ENCODE data around the gene SKA1. TPM values are rescaled to one million over a fixed set of nuclear protein-coding genes. Genes with fewer than 3 reads are reported as not detected.
"Not testable (repeated sequence)": the region's sequence is repeated elsewhere in the genome, so short reads cannot be mapped to it uniquely, and the experiment has no call there.

Gene SKA1
- total RNA-seq, 2 experiments from 2014 or later: 29.4 to 32.2 TPM

DNA sequence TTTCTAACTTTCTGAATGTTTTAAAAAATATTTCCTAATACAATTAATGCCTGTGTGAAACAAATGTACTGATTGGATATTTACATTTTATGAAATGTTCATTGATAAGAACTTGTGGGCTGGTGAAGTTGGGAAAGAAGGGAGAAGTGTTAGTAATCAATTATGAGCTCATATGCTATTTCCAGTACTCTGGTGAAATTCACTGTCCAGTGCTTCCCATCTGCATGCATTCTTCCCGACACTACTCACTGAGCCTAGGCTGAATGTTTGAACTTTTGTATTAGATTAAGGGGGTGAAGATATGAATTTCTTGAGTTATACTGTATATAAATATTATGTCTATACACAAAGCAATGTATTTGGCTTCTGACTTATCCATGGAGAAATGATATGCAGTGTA lies 36.0 kb downstream of the SKA1 start:
- intact Hi-C loops (cut with micrococcal nuclease): no loop called here
- ChIA-PET POLR2A (interaction anchor here (0.6 kb wide), 1 partner anchor 1164 kb away, joined by 4 read pairs; no protein-coding TSS in a partner anchor), CTCF (interaction anchor here (1.0 to 2.3 kb wide), 2 partner anchors 19 to 54 kb away, joined by 3 to 11 read pairs; no protein-coding TSS in a partner anchor)
- Mint-ChIP-seq H3K4me1 (ENCODE audit: low read depth) (no peaks in the 10 kb centered on the region), H3K27ac (no peak overlapping the region), H3K9me3 (no peaks in the 10 kb centered on the region), H3K36me3 (ENCODE audit: low read depth) (no peaks in the 10 kb centered on the region), H3K4me3 (no peak overlapping the region), H3K27me3 (peaks cover 16% of the 10 kb centered on the region)
- TF ChIP-seq, protein P1, sequence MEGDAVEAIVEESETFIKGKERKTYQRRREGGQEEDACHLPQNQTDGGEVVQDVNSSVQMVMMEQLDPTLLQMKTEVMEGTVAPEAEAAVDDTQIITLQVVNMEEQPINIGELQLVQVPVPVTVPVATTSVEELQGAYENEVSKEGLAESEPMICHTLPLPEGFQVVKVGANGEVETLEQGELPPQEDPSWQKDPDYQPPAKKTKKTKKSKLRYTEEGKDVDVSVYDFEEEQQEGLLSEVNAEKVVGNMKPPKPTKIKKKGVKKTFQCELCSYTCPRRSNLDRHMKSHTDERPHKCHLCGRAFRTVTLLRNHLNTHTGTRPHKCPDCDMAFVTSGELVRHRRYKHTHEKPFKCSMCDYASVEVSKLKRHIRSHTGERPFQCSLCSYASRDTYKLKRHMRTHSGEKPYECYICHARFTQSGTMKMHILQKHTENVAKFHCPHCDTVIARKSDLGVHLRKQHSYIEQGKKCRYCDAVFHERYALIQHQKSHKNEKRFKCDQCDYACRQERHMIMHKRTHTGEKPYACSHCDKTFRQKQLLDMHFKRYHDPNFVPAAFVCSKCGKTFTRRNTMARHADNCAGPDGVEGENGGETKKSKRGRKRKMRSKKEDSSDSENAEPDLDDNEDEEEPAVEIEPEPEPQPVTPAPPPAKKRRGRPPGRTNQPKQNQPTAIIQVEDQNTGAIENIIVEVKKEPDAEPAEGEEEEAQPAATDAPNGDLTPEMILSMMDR (IDR thresholded peaks at IDR 0.05): no peak
- DNase-seq: no peak
- no peak for ATAC-seq

DNA sequence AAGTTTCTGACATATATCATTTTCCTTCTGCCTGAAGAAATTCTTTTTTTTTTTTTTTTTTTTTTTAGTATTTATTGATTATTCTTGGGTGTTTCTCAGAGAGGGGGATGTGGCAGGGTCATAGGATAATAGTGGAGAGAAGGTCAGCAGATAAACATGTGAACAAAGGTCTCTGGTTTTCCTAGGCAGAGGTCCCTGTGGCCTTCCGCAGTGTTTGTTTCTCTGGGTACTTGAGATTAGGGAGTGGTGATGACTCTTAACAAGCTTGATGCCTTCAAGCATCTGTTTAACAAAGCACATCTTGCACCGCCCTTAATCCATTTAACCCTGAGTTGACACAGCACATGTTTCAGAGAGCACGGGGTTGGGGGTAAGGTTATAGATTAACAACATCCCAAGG lies 42.0 kb downstream of the SKA1 start:
- ATAC-seq; H3K4me3 Mint-ChIP-seq; H3K4me1 Mint-ChIP-seq (ENCODE audit: low read depth); H3K36me3 Mint-ChIP-seq (ENCODE audit: low read depth); DNase-seq; H3K9me3 Mint-ChIP-seq; POLR2A ChIA-PET; intact Hi-C loops (cut with micrococcal nuclease); H3K27me3 Mint-ChIP-seq; H3K27ac Mint-ChIP-seq; CTCF ChIA-PET: not testable (repeated sequence)

DNA sequence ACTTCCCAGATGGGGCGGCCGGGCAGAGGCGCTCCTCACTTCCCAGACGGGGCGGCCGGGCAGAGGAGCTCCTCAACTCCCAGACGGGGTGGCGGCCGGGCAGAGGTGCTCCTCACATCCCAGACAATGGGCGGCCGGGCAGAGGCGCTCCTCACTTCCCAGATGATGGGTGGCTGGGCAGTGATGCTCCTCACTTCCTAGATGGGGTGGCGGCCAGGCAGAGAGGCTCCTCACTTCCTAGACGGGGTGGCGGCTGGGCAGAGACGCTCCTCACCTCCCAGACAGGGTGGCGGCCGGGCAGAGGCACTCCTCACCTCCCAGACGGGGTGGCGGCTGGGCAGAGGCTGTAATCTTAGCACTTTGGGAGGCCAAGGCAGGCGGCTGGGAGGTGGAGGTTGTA lies 42.9 kb downstream of the SKA1 start:
- CTCF ChIA-PET; DNase-seq; H3K27ac Mint-ChIP-seq; H3K4me3 Mint-ChIP-seq; POLR2A ChIA-PET; ATAC-seq; H3K27me3 Mint-ChIP-seq; H3K36me3 Mint-ChIP-seq (ENCODE audit: low read depth); H3K9me3 Mint-ChIP-seq; H3K4me1 Mint-ChIP-seq (ENCODE audit: low read depth); intact Hi-C loops (cut with micrococcal nuclease): not testable (repeated sequence)

DNA sequence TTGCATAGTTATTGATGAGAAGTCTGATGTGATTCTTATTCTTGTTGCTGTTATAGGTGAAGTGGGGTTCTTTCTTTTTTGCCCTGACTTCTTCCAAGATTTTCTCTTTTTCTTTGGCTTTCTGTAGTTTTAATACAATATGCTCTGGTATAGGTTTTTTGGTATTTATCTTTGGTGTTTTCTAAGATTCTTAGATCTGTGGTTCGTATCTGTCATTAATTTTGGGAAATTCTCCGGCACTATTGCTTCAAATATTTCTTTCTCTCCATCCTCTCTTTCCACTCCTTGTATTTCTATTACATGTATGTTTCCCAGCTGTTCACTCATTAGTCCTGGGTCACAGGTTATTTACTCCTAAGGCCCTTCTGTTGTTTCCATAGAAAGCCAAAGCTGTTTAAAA lies 43.8 kb downstream of the SKA1 start:
- no peak overlapping the region for H3K4me3 Mint-ChIP-seq
- H3K36me3 Mint-ChIP-seq (ENCODE audit: low read depth): no peaks in the 10 kb centered on the region
- H3K27ac Mint-ChIP-seq: no peak overlapping the region
- CTCF ChIA-PET: interaction anchor here (1.0 kb wide), 1 partner anchor 10 kb away, joined by 4 read pairs; no protein-coding TSS in a partner anchor
- POLR2A ChIA-PET: no interaction called here
- TF ChIP-seq, protein P1 (IDR thresholded peaks at IDR 0.05): no peak
- no peak for ATAC-seq
- H3K4me1 Mint-ChIP-seq (ENCODE audit: low read depth): no peaks in the 10 kb centered on the region
- intact Hi-C loops (cut with micrococcal nuclease): no loop called here
- H3K27me3 Mint-ChIP-seq: peaks cover 13% of the 10 kb centered on the region
- H3K9me3 Mint-ChIP-seq: no peaks in the 10 kb centered on the region
- no peak for DNase-seq

DNA sequence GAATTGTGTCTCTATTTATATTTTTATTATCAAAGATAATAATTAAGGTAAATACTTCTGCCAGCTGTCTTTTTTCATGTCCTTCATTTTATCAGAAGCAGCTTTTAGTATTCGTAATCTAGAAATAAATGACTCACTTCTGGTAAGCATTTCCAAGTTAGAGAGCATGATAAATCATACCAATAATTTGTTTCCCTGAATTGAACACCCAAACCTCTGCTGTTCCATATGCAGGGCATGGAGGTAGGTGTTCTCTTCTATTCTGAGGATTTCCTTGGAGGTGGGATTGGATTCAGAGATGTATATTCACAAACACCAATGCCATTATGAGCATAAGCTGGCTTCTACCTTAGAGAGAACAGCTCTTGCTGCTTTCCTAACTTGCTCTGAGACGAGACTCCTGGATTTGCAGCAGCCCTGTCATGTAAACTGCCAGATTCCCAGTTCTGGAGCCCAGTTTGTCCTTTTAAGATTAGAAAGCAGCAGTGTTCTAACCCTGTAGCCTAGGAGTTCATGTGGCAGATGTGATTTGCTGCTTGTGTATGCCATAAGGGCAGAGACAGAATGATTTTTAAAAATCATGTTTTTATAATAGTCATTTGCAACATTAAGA lies 47.5 kb downstream of the SKA1 start:
- POLR2A ChIA-PET: no interaction called here
- H3K36me3 Mint-ChIP-seq (ENCODE audit: low read depth): peaks cover 2% of the 10 kb centered on the region
- TF ChIP-seq, protein P1 (IDR thresholded peaks at IDR 0.05): no peak
- H3K4me3 Mint-ChIP-seq: no peak overlapping the region
- intact Hi-C loops (cut with micrococcal nuclease): no loop called here
- H3K27ac Mint-ChIP-seq: no peak overlapping the region
- no peak for DNase-seq
- no peak for ATAC-seq
- CTCF ChIA-PET: no interaction called here
- peaks cover 18% of the 10 kb centered on the region for H3K27me3 Mint-ChIP-seq
- no peaks in the 10 kb centered on the region for H3K4me1 Mint-ChIP-seq (ENCODE audit: low read depth)
- H3K9me3 Mint-ChIP-seq: peaks cover 6% of the 10 kb centered on the region

DNA sequence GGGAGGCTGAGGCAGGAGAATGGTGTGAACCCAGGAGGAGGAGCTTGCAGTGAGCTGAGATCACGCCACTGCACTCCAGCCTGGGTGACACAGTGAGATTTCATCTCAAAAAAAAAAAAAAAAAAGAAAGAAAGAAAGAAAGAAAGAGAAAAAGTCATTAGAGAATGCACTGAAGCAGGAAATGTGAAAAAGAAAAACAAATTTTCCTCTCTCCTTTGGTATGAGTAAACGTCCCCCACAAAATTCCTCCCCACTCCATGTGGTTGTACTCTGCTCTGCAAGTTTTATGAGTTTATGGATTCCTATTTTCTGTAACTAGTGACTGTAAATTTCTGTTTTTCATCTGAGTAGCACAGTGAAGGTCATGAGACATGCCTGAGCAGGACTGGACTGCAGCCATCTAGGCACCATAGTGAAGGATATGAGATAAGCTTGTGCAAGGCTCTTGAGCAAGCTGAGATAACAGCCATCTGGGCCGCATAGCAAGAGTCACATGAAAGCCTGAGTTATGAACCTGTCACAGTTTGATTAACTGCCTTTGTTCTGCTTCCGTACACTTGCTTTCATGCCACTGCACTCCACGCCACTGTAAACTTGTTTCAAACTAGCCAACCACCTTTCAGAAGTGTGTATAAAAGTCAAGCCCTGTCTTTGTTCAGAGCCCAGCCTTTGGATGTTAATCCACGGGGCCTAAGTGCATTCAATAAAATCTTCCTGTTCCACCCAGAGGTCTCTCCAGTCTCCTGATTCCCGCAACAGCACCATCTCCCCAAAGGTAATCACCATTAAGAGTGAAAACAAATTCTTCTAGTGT lies 50.2 kb downstream of the SKA1 start:
- Mint-ChIP-seq H3K27ac (no peak overlapping the region), H3K36me3 (ENCODE audit: low read depth) (peaks cover 2% of the 10 kb centered on the region), H3K4me3 (no peak overlapping the region), H3K4me1 (ENCODE audit: low read depth) (no peaks in the 10 kb centered on the region), H3K27me3 (peaks cover 23% of the 10 kb centered on the region), H3K9me3 (peaks cover 6% of the 10 kb centered on the region)
- ChIA-PET CTCF (no interaction called here), POLR2A (no interaction called here)
- DNase-seq: no peak
- TF ChIP-seq, protein P1 (IDR thresholded peaks at IDR 0.05): no peak
- intact Hi-C loops (cut with micrococcal nuclease): no loop called here
- no peak for ATAC-seq

Measured in activated CD8-positive, alpha-beta T cell treated with anti-CD3 and anti-CD28 coated beads for 36 hours (primary cell).